GM06990 (cell line): ENCODE results near the gene TBC1D5.

Experiments used
- DNase-seq: peaks from one replicate; pipeline ENCODE4 v3.0.0-alpha.2; 2011; ENCODE audit not compliant: insufficient read length; ENCODE audit errors: extremely low read depth
- H3K27me3 ChIP-seq: replicated peaks from 2 replicates; pipeline ENCODE4 v1.6.0; 2011; ENCODE audit warnings: low read length; ENCODE audit not compliant: control insufficient read depth, insufficient read depth
- H3K36me3 ChIP-seq: 2 replicates; pipeline ENCODE4 v1.5.1; 2011; ENCODE audit warnings: low read length; ENCODE audit not compliant: control insufficient read depth, insufficient read depth
- H3K4me3 ChIP-seq: replicated peaks from 2 replicates; pipeline ENCODE4 v1.5.1; 2011; ENCODE audit warnings: low read depth, mild to moderate bottlenecking, control low read depth, low read length
- TF ChIP-seq, protein P1 (sequence below): IDR thresholded peaks from 2 replicates; pipeline ENCODE4 v1.5.1; 2011; ENCODE audit warnings: low read length, control low read depth, mild to moderate bottlenecking, inconsistent platforms; ENCODE audit not compliant: insufficient read depth, poor library complexity, severe bottlenecking

TBC1D5 gene

DNA sequence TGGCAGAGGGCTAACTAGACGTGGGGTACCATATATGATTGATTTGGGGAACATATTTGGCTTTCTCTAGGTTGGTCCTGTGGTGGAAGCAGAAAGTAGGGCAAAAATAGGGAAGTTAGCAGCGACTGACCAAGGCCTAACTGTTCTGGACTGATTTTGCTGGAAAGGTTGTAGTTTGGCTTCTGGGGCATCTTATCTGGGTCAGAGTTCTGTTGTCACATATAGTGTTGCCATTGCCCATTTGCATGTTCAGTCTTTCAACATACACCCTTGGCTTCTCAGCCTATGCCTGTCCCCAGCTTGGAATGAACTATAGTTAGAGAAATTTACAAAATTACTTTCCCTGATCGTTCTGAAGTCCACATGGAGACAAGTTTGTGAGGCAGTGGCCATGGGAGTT is 426.5 kb downstream of the TBC1D5 start:
- DNase-seq = no peak
- Histone ChIP-seq H3K27me3 (no peaks in the 10 kb centered on the region), H3K4me3 (no peak overlapping the region), H3K36me3 (no peaks in the 10 kb centered on the region)
- TF ChIP-seq, protein P1, sequence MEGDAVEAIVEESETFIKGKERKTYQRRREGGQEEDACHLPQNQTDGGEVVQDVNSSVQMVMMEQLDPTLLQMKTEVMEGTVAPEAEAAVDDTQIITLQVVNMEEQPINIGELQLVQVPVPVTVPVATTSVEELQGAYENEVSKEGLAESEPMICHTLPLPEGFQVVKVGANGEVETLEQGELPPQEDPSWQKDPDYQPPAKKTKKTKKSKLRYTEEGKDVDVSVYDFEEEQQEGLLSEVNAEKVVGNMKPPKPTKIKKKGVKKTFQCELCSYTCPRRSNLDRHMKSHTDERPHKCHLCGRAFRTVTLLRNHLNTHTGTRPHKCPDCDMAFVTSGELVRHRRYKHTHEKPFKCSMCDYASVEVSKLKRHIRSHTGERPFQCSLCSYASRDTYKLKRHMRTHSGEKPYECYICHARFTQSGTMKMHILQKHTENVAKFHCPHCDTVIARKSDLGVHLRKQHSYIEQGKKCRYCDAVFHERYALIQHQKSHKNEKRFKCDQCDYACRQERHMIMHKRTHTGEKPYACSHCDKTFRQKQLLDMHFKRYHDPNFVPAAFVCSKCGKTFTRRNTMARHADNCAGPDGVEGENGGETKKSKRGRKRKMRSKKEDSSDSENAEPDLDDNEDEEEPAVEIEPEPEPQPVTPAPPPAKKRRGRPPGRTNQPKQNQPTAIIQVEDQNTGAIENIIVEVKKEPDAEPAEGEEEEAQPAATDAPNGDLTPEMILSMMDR = no peak

DNA sequence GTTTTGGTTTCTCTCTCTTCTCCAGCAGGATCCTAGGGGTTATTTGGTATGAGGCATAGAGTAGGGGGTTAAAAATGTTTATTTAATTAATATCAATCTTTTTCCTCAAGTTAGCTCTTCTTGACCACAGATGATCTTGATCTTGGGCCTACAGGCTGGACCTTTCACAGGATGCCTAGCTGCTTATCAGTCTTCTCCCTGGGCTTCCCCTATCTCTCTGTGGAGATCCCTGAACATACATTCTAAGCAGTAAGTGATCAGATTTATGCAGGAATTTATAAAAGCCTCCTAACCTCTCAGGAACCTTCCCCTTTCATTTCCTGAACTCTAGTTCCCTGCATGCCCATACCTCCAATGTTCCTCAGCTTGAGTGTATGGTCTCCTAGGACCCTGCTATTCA is 428.3 kb downstream of the TBC1D5 start:
- no peaks in the 10 kb centered on the region for H3K36me3 ChIP-seq
- no peak overlapping the region for H3K4me3 ChIP-seq
- TF ChIP-seq, protein P1 = no peak
- DNase-seq = no peak
- H3K27me3 ChIP-seq = no peaks in the 10 kb centered on the region

DNA sequence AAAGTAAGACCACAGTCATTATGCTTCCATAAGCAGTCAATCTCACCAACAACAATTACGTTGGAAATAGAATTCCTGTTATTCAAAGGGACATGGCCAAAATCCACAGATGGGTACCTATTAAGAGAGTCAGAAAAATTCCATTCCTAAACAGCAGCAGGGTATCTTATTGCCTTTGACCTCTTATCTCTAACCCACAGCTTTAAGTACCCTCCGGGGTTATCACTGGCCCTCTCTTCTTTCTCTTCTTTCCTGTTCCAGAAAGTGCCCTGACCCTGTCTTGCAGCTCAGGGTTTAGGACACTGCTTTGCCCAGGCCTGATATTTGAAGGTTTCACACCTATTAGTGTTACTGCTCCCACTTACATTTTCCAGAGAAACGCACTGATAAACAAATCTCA is 428.7 kb downstream of the TBC1D5 start:
- Histone ChIP-seq H3K4me3 (no peak overlapping the region), H3K36me3 (no peaks in the 10 kb centered on the region), H3K27me3 (no peaks in the 10 kb centered on the region)
- TF ChIP-seq, protein P1 = no peak
- no peak for DNase-seq

DNA sequence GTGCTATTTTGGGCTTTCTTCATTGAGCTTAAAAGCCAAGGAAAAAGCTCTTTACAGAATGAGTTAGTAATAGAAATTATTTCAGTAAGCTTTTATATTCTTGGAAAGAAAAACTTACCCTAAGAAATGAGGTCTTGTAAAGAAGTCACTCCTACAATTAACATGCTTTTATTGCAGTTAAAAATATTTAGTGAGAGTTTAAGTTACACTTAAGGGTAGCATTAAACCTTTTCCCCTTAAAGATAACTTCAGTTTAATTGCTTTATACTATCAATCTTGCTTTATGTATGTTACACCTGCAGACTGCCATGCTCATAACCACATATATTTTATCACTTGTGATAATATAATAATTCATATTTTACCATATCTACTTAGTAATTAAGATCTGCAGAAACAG is 431.4 kb downstream of the TBC1D5 start:
- no peaks in the 10 kb centered on the region; the same call in 1 of the 2 replicates for H3K36me3 ChIP-seq
- no peak overlapping the region for H3K4me3 ChIP-seq
- H3K27me3 ChIP-seq = no peaks in the 10 kb centered on the region
- no peak for DNase-seq
- TF ChIP-seq, protein P1 = no peak

DNA sequence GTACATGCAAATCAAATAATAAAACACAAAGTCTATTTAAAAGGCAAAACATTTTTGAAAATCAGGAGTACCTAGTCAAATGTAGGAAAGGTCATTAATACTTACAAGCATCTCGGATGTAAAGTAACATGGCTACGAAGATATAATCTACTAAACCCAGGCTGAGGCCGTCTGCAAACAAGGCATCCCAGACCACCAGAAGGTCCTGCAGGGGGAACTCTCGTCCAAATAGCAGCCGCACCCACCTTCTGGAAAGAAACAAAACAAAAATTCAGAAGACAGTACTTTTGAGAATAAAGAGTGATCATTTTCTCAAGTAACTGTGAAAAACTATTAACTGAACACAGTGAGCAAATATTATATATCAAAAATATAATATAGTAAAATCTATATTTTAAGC is 434.5 kb downstream of the TBC1D5 start:
- Histone ChIP-seq H3K4me3 (no peak overlapping the region), H3K36me3 (peaks cover 2% of the 10 kb centered on the region; the same call in 1 of the 2 replicates), H3K27me3 (no peaks in the 10 kb centered on the region)
- DNase-seq = no peak
- TF ChIP-seq, protein P1 = no peak

DNA sequence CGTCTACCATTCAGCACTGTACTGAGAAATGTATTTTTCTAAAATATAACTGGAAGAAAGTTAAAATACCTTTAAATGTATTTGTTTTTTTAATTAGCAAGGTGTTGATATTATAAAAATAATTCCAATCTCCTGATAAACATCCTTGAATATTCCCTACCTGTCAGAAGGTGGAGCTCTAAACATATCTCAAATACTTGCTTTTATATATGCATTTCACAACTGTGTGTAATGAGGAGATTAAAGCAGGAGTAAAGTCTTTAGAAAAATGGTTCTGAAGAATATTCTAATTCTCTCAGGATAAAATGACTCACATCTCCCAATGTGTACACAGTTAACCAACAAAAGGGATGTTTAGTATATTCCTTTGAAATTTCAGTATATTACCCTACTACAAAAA is 434.9 kb downstream of the TBC1D5 start:
- no peaks in the 10 kb centered on the region for H3K27me3 ChIP-seq
- TF ChIP-seq, protein P1 = no peak
- peaks cover 2% of the 10 kb centered on the region; the same call in 1 of the 2 replicates for H3K36me3 ChIP-seq
- no peak for DNase-seq
- no peak overlapping the region for H3K4me3 ChIP-seq
